Kidney (tissue), 14 donors: ENCODE measurements around the gene CACFD1. TPM values are rescaled to one million over a fixed set of nuclear protein-coding genes. Genes with fewer than 3 reads are reported as not detected.

Experiments used
- DNase-seq, 5 donors: peaks; one replicate each; pipeline ENCODE4 v3.0.0-alpha.2; 2013 to 2020
- FAIRE-seq: peaks from 2 replicates; lab custom pipeline; 2012; peaks lifted over from hg19 to GRCh38; lab: Jason Lieb, UNC
- H3K27ac ChIP-seq, 2 donors: one replicate each; pipeline ENCODE4 v1.7.0; 2013; ENCODE audit warnings: low read depth in 2 of 2, low read length in 2 of 2, inconsistent platforms in 1 of 2
- H3K27me3 ChIP-seq: one replicate; pipeline ENCODE4 v1.7.1; 2013; ENCODE audit warnings: low read length, inconsistent platforms; ENCODE audit not compliant: control insufficient read depth, insufficient read depth
- H3K36me3 ChIP-seq, 3 donors: one replicate each; pipeline versions ENCODE4 v1.7.0 to v1.7.1; 2013; ENCODE audit warnings: low read length in 3 of 3, control low read depth in 1 of 3, inconsistent platforms in 1 of 3; ENCODE audit not compliant: insufficient read depth in 3 of 3, control insufficient read depth in 2 of 3
- H3K4me1 ChIP-seq, 3 donors: one replicate each; pipeline versions ENCODE4 v1.7.0 to v1.7.1; 2013; ENCODE audit warnings: low read length in 3 of 3, inconsistent platforms in 1 of 3, low read depth in 1 of 3; ENCODE audit not compliant: control insufficient read depth in 2 of 3, insufficient read depth in 2 of 3
- H3K4me3 ChIP-seq, 3 donors: one replicate each; pipeline versions ENCODE4 v1.7.0 to v1.8.1; 2013; ENCODE audit warnings: low read length in 3 of 3, control low read depth in 1 of 3, inconsistent platforms in 1 of 3
- H3K9ac ChIP-seq, 3 donors: one replicate each; pipeline versions ENCODE4 v1.7.0 to v1.7.1; 2013; ENCODE audit warnings: low read length in 3 of 3, control low read depth in 1 of 3, inconsistent platforms in 1 of 3
- H3K9me3 ChIP-seq, 3 donors: one replicate each; pipeline versions ENCODE4 v1.7.0 to v1.7.1; 2013; ENCODE audit warnings: low read length in 3 of 3, control low read depth in 1 of 3, inconsistent platforms in 1 of 3; ENCODE audit not compliant: control insufficient read depth in 2 of 3, insufficient read depth in 1 of 3
- intact Hi-C: fragments of 100-400 bp; cut with DNase I; formaldehyde crosslinking; loops from one replicate; pipeline ENCODE4 v1.11.1; 2022
- polyA plus RNA-seq: library from polyadenylated mRNA; stranded (reverse); fragments of 350-450 nt; fragmentation: Illumina TruSeq; extraction: RNeasy Lipid Tissue Mini Kit (QIAGEN cat#74804); gene quantifications from one replicate; pipeline ENCODE4 v1.2.3, GENCODE V29; 2014; ENCODE audit warnings: low read depth, low replicate concordance; ENCODE audit not compliant: insufficient read depth
- total RNA-seq: library from RNA; stranded (reverse); fragmentation: NEBNext Ultra II Directional; extraction: Animal tissue kit (Norgen Biotek cat#: 25700); gene quantifications from one replicate; pipeline ENCODE4 v1.2.1, GENCODE V29; 2021
- TF ChIP-seq, protein P1 (sequence below): IDR thresholded peaks from 3 replicates; pipeline ENCODE4 v1.5.1; 2012; ENCODE audit warnings: mild to moderate bottlenecking, moderate library complexity, borderline replicate concordance; ENCODE audit not compliant: insufficient read depth; ENCODE audit errors: extremely low read depth
- donor health status: control.
- donor health status: control.
- donor health status: control.
- donor health status: control.
- donor health status: control.
- donor health status: DM: yes; HTN: yes; CAD: no.
- donor health status: Normal renal cell carcinoma (clear cell type).

CACFD1 gene
- total and polyA plus RNA-seq, 2 donors from 2014 or later = 37.3 to 37.8 TPM

DNA sequence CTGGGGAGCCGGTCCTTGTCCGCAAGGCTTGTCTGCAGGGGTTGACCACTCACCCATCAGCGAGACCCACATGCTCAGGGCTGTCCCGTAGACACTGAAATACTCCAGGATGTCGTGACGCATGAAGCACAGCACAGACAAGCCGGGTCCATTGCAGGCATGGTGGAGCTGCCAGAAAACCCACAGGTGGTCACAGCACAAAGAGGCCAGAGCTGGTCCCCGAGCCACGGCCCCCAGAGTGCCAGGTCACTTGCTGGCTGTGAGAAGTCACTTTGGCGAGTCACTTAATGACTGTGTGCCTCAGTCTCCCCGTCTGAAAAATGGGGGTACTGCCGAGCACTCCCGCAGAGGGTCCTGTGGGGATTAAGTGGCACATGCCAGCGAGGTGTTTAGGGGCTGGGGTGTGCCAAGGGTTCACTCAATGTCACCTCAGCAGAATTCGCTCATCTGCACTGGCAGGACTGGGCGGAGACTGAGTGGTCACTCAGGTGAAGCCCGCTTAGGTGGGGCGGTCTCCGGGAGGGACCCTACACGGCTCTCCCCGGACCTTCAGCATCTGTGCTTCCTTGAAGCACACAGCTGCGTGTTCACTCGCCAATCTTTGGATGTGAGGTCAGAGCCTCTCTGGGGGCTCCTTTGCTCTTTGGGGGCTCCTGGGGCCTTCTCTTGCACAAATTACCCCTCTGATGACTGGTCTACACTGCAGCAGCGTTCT is 60.5 kb downstream of the CACFD1 start:
- no peak overlapping the region for H3K4me3 ChIP-seq
- intact Hi-C loops = no loop called here
- H3K9me3 ChIP-seq = no peaks in the 10 kb centered on the region
- H3K27ac ChIP-seq = peak overlapping the region; percentile 61 to 76
- H3K9ac ChIP-seq = no peak overlapping the region
- H3K36me3 ChIP-seq = no peaks in the 10 kb centered on the region
- DNase-seq = peak in 2 of 5 donors; percentile 54 to 86
- H3K27me3 ChIP-seq = no peaks in the 10 kb centered on the region
- TF ChIP-seq, protein P1, sequence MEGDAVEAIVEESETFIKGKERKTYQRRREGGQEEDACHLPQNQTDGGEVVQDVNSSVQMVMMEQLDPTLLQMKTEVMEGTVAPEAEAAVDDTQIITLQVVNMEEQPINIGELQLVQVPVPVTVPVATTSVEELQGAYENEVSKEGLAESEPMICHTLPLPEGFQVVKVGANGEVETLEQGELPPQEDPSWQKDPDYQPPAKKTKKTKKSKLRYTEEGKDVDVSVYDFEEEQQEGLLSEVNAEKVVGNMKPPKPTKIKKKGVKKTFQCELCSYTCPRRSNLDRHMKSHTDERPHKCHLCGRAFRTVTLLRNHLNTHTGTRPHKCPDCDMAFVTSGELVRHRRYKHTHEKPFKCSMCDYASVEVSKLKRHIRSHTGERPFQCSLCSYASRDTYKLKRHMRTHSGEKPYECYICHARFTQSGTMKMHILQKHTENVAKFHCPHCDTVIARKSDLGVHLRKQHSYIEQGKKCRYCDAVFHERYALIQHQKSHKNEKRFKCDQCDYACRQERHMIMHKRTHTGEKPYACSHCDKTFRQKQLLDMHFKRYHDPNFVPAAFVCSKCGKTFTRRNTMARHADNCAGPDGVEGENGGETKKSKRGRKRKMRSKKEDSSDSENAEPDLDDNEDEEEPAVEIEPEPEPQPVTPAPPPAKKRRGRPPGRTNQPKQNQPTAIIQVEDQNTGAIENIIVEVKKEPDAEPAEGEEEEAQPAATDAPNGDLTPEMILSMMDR = no peak
- peaks cover 0 to 19% (median 4%) of the 10 kb centered on the region in 3 donors for H3K4me1 ChIP-seq
- no peak for FAIRE-seq

Other genes starting within 250 kb of the CACFD1 start
- 29.0 TPM for gene ABO, start 184.8 kb upstream of the CACFD1 start, total RNA-seq
- gene ABO, start 184.8 kb upstream of the CACFD1 start, polyA plus RNA-seq = 25.0 TPM
- gene SURF6, start 123.8 kb upstream of the CACFD1 start, total RNA-seq = 17.3 TPM
- 16.8 TPM for gene SURF6, start 123.8 kb upstream of the CACFD1 start, polyA plus RNA-seq
- 32.7 TPM for gene MED22, start 111.8 kb upstream of the CACFD1 start, total RNA-seq
- gene MED22, start 111.8 kb upstream of the CACFD1 start, polyA plus RNA-seq = 24.6 TPM
- 1,502 TPM for gene RPL7A, start 111.8 kb upstream of the CACFD1 start, total RNA-seq
- 2,097 TPM for gene RPL7A, start 111.8 kb upstream of the CACFD1 start, polyA plus RNA-seq
- 45.0 TPM for gene SURF1, start 103.5 kb upstream of the CACFD1 start, total RNA-seq
- gene SURF1, start 103.5 kb upstream of the CACFD1 start, polyA plus RNA-seq = 165 TPM
- 23.5 TPM for gene SURF2, start 103.4 kb upstream of the CACFD1 start, total RNA-seq
- 61.2 TPM for gene SURF2, start 103.4 kb upstream of the CACFD1 start, polyA plus RNA-seq
- 138 TPM for gene SURF4, start 83.9 kb upstream of the CACFD1 start, total RNA-seq
- gene SURF4, start 83.9 kb upstream of the CACFD1 start, polyA plus RNA-seq = 121 TPM
- gene STKLD1, start 83.6 kb upstream of the CACFD1 start, total RNA-seq = 1.9 TPM
- gene STKLD1, start 83.6 kb upstream of the CACFD1 start, polyA plus RNA-seq = 4.0 TPM
- 17.5 TPM for gene REXO4, start 42.0 kb upstream of the CACFD1 start, total RNA-seq
- gene REXO4, start 42.0 kb upstream of the CACFD1 start, polyA plus RNA-seq = 18.6 TPM
- 3.1 TPM for gene ADAMTS13, start 37.6 kb upstream of the CACFD1 start, total RNA-seq
- 3.6 TPM for gene ADAMTS13, start 37.6 kb upstream of the CACFD1 start, polyA plus RNA-seq
- 5.8 TPM for gene SLC2A6, start 19.1 kb downstream of the CACFD1 start, total RNA-seq
- gene SLC2A6, start 19.1 kb downstream of the CACFD1 start, polyA plus RNA-seq = 2.5 TPM
- not detected for gene MYMK, start 65.0 kb downstream of the CACFD1 start, total RNA-seq
- not detected for gene MYMK, start 65.0 kb downstream of the CACFD1 start, polyA plus RNA-seq
- 32.1 TPM for gene ADAMTSL2, start 74.7 kb downstream of the CACFD1 start, total RNA-seq
- gene ADAMTSL2, start 74.7 kb downstream of the CACFD1 start, polyA plus RNA-seq = 20.0 TPM
- gene FAM163B, start 149.4 kb downstream of the CACFD1 start, total RNA-seq = 0.54 TPM
- not detected for gene FAM163B, start 149.4 kb downstream of the CACFD1 start, polyA plus RNA-seq
- gene DBH, start 176.4 kb downstream of the CACFD1 start, total RNA-seq = not detected
- 0.39 TPM for gene DBH, start 176.4 kb downstream of the CACFD1 start, polyA plus RNA-seq